22Rv1 (cell line): ENCODE measurements around the gene PMPCA.
"Not testable (repeated sequence)": the region's sequence is repeated elsewhere in the genome, so short reads cannot be mapped to it uniquely, and the experiment has no call there.

Source experiments
- ZFX ChIP-seq: fragments of 450-650 bp; IDR thresholded peaks from 2 replicates; pipeline ENCODE4 v1.6.1; 2017; ENCODE audit warnings: antibody characterized with exemption, borderline replicate concordance
- TF ChIP-seq, protein P1 (sequence below): fragments of 450-650 bp; IDR thresholded peaks from 2 replicates; pipeline ENCODE4 v1.5.1; 2017; ENCODE audit warnings: mild to moderate bottlenecking

DNA sequence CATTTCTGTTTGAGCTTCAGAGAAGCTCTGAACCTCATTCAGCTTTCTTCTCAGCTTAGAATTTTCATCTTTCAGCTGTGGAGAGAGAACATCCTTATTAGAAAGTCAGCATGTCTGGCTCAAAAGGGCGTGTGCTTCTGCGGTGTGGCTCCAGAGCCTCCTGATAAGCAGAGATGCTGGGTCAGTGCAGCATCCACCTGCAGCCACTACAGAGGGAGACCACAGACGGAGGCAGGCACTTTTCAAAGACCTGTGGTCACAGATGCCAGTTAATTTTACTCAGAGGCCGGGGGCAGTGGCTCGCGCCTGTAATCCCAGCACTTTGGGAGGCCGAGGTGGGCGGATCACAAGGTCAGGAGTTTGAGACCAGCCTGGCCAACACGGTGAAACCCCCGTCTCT, 4.6 kb upstream of the PMPCA start:
- TF ChIP-seq, protein P1, sequence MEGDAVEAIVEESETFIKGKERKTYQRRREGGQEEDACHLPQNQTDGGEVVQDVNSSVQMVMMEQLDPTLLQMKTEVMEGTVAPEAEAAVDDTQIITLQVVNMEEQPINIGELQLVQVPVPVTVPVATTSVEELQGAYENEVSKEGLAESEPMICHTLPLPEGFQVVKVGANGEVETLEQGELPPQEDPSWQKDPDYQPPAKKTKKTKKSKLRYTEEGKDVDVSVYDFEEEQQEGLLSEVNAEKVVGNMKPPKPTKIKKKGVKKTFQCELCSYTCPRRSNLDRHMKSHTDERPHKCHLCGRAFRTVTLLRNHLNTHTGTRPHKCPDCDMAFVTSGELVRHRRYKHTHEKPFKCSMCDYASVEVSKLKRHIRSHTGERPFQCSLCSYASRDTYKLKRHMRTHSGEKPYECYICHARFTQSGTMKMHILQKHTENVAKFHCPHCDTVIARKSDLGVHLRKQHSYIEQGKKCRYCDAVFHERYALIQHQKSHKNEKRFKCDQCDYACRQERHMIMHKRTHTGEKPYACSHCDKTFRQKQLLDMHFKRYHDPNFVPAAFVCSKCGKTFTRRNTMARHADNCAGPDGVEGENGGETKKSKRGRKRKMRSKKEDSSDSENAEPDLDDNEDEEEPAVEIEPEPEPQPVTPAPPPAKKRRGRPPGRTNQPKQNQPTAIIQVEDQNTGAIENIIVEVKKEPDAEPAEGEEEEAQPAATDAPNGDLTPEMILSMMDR: not testable (repeated sequence)
- TF ChIP-seq ZFX: not testable (repeated sequence)
